GM19395 (cell line): Measurements from ENCODE around the gene ENTPD1.
"Not testable (repeated sequence)": the region's sequence is repeated elsewhere in the genome, so short reads cannot be mapped to it uniquely, and the experiment has no call there.

Experiments
- ATAC-seq: cut with Tn5 transposase; IDR thresholded peaks from one replicate; pipeline ENCODE4 v1.9.1; 2021; ENCODE audit warnings: mild to moderate bottlenecking, moderate library complexity; ENCODE audit not compliant: unreplicated experiment

The ENTPD1 gene

DNA sequence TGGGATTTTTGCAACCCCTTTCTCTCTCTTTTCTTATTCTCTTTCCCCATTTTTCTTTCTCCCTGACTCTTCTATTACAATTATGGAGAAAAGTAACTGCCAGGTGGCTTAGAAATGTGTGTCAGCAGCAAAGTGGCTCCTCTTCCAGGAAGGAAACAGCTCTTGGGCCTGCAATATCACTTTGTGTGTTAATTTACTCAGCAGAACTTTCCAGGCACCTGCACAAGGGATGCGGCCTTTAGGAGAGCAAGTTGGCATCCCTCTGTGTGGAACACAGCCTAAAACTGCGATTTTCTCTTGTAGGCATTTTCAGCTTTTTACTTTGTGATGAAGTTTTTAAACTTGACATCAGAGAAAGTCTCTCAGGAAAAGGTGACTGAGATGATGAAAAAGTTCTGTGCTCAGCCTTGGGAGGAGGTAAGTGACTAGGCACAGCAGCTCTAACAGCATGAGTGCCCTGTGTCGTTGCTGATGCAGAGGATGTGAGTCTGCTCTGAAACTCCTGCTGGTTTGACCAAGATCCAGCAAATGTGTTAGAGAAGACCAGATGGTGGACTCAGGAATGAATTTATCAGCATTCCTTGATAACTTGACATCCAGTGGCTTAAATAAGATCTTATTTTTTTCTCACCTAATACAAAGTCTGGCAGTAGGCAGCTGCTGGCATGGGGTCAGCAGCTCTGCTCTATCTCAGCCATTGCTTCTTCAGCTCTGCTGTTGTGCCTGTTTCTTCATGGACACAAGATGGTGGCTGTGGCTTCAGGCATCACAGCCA lies 104.4 kb downstream of the ENTPD1 start:
- no peak for ATAC-seq

DNA sequence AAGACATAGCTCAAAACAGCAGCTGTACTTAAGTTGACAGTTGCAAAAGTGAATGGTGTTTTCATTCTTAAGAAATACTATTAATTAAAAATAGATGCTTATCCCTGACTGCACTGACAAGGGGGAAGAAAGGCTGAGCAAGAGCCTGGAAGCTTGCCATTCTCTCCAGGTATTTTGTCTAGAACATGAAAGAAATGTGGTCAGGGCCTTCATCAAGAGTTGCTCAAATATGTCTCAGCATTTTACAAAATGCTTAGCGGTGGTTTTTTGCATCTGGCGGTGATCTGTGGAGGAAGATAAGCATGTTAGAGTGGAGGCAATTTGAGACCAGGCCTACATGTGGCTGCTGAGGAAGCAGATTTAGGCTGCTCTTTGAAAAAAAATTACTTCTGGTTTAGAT lies 105.4 kb downstream of the ENTPD1 start:
- no peak for ATAC-seq

DNA sequence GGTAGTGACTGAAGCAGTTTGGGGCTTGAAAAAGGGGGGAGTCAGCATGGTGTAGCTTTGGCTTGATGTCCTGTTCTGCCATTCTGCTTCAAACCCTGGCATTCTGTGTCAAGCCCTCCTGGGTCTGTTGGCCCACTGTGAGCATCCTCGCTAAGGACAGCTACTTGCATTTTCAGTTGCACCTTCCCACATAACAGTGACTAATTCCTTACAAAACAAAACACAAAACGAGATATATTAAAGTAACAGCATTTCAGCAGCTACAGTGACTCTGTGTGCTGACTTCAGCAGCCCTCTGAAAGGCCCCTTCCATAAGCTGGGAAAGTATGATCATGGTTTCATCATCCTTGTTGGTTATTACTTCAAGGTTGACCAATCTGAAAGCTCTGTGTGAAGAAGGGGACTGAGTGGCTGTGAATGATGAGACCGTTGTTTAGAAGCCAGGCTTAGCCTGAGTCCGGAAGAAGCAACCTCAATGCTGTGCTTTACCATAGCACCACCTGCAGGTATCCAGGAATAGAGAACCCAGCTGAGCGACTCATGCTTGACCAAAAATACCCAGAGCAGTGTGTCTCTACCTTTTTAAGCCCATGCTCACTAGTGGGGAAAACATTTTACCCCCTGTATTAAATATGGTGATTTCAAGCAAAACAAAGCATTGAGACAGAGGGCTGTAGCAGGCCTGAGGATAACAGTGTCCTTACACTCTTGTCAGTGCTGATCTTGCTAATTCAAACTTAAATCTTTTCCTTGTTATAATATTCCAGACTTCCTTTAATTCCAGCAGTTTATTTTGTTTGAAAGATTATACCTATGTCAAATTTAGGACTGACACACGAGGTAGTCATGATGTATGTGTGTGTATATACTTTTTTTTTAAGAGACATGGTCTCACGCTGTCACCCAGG lies 109.2 kb downstream of the ENTPD1 start:
- ATAC-seq: peak; percentile 94

DNA sequence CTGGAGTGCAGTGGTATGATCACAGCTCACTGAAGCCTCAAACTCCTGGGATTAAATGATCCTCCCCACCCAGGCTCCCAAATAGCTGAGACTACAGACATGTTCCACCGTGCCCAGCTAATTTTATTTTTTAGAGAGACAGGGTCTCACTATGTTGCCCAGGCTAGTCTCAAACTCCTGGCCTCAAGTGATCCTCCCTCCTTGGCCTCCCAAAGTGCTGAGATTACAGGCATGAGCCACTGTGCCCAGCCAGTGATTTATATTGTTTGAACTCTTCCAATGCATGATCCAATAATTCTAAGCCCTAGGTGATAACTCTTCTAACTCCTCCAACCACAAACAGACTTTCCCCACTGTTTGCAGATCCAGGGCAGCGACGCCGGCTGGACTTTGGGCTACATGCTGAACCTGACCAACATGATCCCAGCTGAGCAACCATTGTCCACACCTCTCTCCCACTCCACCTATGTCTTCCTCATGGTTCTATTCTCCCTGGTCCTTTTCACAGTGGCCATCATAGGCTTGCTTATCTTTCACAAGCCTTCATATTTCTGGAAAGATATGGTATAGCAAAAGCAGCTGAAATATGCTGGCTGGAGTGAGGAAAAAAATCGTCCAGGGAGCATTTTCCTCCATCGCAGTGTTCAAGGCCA lies 110.0 kb downstream of the ENTPD1 start:
- no peak for ATAC-seq

DNA sequence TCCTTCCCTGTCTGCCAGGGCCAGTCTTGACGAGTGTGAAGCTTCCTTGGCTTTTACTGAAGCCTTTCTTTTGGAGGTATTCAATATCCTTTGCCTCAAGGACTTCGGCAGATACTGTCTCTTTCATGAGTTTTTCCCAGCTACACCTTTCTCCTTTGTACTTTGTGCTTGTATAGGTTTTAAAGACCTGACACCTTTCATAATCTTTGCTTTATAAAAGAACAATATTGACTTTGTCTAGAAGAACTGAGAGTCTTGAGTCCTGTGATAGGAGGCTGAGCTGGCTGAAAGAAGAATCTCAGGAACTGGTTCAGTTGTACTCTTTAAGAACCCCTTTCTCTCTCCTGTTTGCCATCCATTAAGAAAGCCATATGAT lies 110.5 kb downstream of the ENTPD1 start:
- no peak for ATAC-seq

DNA sequence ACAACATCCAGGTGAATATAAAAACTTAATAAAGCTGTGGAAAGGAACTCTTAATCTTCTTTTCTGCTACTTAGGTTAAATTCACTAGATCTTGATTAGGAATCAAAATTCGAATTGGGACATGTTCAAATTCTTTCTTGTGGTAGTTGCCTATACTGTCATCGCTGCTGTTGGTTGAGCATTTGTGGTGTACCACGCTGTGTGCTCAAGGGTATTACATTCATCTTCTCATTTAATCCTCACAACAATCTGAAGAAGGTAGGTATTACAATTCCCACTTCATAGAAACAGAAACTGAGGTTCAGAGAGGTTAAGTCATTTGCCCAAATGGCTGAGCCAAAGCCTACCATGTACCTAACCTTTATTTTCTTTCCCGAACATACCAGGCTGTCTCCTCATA lies 111.9 kb downstream of the ENTPD1 start:
- ATAC-seq: no peak

DNA sequence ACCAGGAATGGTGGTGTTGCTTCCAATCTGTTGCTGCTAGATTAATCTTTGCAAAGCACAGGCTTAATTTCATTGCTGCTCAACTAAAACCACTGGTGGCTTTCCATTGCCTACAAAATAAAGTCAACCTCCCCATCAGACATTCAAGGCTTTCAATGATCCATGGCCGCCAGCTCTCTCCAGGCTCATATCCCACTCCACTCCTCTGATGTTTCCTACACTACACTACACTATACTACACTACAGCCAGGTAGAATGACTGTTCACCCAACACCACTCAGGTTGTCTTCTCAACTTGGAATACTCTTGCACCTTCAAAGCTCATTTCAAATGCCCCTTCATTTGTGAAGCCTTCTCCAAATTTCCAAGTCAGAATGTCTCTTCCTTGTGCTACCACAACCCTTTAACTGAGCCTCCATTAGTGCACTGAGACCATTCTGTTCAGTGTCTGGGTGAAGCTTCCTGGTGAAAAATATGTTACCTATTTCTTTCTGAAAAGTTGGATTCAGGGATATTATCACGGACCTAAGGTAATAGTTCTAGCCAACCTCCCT lies 116.3 kb downstream of the ENTPD1 start:
- ATAC-seq: no peak

DNA sequence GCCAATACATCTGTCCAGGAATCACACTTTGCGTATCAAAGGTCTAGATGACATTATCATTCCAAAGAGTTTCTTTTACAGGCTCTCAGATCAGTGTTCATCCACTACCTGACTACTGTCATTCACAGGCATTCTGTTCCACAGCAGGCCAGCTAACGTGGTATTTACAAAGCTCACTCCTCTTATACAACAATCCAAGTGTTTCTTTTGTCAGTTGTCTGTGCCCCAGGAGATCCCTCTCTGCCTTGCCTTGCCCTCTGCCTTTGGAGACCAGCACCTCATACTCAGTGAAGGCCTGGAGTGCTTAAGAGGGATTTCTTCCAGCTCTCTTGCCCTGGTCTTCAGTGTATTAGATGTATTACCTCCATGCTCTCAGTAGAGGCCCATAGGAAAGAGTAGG lies 117.2 kb downstream of the ENTPD1 start:
- ATAC-seq: no peak

DNA sequence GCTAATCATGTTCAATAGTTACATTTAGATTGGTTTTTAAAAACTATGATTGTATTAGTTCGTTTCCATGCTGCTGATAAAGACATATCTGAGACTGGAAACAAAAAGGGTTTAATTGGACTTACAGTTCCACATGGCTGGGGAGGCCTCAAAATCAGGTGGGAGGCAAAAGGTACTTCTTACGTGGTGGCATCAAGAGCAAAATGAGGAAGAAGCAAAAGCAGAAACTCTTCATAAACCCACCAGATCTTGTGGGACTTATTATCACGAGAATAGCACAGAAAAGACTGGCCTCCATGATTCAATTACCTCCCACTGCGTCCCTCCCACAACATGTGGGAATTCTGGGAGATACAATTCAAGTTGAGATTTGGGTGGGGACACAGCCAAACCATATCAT lies 117.7 kb downstream of the ENTPD1 start:
- ATAC-seq: no peak

DNA sequence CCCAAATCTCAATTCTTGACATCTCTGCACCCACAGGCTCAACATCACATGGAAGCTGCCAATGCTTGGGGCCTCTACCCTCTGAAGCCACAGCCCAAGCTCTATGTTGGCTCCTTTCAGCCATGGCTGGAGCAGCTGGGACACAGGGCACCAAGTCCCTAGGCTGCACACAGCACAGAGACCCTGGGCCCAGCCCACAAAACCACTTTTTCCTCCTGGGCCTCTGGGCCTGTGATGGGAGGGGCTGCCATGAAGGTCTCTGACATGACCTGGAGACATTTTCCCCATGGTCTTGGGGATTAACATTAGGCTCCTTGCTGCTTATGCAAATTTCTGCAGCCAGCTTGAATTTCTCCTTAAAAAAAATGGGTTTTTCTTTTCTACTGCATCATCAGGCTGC lies 118.8 kb downstream of the ENTPD1 start:
- ATAC-seq: not testable (repeated sequence)

DNA sequence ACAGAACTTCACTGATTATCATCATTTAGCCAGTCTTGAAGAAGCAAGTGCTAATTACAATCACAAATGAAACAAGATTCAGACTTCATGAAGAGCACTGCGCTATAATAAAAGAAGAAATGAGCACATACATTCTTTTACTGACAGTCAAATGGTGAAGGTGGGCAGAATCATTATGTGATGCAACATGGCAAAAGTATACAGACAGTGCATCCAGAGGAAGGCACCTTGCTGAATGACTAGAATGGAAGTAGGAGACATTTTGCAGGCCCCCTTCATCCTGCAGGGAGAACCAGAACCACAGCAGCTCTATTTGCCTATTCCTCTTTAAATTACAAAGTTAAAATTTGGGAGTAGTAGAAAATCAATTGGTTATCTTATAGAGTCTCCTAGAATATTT lies 120.8 kb downstream of the ENTPD1 start:
- ATAC-seq: no peak

DNA sequence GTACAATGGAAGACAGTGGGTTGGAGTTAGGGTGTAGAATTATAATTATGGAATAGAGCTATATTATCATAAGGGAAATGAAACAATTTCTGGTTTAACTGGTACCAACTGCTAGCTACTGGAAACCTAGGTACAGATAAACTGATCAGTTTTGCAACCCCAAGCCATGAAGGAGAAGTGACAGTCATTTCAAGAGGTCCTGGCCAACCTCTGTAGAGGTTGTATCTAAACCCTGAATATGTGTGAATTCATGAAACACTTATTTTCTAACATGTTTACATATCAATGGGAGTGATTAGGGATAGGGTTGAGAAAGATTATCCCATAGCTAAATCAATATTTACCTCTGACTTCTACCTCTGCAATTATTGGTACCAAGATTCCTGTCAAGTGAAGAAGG lies 121.9 kb downstream of the ENTPD1 start:
- ATAC-seq: peak; percentile 45

DNA sequence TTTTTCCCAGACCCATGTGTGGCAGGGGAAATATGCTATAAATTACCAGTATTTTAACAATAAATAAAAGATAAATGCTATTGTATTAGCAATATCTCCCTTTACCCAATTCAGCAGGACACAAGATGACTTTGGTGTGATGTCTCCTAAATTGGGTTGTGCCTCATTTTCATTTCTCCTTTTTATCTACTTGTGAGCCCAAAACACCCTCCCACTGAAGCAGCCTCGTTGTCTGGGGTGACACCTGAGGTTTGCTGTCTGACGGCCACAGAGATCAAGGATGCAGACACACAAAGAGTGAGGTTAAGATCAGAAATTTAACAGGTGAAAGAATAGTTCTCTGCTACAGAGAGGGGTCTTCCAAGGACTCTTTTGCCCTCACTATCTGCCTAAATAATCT lies 124.7 kb downstream of the ENTPD1 start:
- ATAC-seq: peak; percentile 54

DNA sequence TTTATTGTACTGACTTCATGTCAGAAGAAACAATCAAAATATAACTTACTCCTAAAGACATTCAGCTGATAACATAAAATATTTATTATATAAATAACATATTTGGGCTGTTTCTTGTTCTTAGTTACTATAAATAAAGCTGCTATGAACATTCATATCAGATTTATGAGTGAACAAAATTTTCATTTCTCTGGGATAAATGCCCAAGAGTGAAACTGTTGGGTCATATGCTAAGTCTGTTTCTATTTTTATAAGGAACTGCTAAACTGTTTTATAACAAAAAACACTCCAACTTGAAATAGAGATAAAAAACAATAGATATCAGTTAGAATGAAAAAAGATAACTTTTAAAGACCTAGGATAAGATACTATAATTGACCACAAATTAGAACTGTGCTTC lies 125.4 kb downstream of the ENTPD1 start:
- ATAC-seq: no peak

DNA sequence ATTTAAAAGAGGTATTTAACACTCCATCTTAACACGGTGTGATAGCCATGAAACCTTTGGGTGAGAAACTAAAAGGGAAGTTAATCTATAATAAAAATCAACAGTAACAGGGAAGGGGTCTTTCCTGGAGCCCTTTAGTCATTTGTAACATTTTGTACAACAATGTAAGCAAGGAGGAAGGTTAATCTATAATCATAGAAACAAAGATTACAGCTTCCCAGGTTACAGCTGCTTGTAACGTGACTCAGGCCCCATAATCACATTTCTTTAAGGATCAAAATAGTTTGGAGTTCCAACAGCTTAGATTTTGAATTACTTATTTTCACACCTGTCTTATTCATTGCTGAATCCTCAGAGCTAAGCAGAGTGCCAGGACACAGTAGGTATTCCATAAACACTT lies 133.9 kb downstream of the ENTPD1 start:
- no peak for ATAC-seq

DNA sequence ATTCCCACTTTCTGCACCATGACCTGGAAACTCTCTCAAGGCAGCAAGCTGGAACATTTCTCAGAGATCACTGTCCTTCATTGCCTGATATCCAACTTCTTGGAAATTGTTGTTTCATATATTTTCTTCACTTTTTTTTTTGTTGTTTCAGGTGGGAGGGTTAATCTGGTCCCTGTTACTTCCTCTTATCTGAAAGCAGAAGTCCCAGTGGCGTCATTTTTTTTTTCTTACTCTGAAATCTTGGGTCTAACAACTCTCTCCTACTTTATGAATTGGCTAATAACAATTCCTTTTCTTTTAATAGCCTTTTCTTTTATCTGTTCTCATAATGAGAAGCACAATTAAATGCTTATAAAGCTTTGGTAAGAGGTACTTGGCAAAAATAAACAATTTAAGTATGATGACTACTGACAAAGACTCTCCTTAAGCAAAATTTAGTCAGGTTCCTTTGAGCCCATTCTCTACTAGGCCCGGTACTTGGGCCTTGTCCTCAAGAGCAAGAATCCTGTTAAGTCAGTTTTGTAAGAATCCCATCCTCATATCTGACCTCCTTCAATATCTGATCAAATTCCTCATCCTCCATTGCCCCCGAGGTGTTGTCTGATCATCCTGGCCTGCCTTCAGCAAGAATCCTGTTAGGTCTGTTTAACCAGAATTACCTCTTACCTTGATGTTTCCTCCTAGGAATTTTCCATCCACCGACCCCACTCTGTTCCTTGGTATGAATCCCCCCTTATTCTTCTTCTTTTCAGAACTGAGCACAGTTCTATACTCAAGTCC lies 140.3 kb downstream of the ENTPD1 start:
- ATAC-seq: no peak

DNA sequence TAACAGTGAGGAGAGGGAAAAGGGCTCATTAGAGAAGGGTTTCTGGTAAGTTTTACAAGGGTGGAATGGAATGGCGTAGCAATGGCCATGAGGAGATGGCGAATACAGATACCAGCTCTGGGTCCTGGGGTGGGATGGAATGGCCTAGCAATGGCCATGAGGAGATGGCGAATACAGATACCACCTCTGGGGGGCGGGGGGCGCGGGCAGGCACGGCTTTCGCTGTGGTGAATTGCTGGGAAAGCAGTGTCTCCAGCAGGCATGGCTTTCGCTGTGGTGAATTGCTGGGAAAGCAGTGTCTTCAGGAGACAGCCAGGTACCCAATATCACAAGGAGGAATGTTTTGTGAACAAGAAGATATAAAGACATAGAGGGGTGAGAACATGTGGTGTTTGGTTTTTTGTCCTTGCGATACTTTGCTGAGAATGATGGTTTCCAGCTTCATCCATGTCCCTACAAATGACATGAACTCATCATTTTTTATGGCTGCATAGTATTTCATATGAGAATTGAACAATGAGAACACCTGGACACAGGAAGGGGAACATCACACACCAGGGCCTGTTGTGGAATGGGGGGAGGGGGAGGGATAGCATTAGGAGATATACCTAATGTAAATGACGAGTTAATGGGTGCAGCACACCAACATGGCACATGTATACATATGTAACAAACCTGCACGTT lies 150.1 kb downstream of the ENTPD1 start:
- not testable (repeated sequence) for ATAC-seq

DNA sequence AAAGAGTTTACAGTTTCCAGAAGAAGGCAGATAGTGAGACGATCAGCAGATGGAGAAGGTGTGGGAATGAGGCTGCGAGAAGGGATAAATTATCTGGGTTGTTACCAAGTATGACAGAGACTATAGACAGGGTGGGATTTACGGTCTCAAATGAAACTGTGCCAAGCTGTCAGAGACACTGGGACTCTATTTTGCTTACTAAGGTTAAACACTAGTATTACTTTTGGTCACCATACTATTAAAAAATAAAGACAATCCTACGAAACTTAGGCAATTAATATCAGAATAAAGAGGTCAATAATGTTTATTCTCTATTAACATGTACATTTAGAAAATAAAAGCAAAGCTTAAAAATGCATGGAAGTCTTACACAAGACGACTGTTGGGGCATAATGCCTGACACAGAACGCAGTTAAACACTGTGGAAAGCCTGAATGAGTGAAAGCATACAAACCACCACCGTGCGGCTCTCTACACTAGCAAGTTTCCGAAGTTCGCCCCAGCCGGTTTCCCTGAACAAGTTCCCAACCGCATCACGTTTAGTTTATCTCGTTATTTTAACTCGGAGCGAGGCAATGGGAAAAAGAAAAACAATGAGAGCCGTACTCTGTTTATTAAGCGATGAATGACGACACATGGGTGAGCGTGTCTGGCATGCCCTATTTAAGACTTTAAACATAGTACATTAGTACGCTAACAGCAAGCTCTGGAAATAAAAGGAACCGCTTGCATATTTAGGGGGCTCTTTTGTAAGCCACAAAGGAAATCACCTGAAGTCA lies 150.9 kb downstream of the ENTPD1 start:
- ATAC-seq: peak; percentile 45
